ENCODE measurements around the gene PDGFD.

The PDGFD gene

DNA sequence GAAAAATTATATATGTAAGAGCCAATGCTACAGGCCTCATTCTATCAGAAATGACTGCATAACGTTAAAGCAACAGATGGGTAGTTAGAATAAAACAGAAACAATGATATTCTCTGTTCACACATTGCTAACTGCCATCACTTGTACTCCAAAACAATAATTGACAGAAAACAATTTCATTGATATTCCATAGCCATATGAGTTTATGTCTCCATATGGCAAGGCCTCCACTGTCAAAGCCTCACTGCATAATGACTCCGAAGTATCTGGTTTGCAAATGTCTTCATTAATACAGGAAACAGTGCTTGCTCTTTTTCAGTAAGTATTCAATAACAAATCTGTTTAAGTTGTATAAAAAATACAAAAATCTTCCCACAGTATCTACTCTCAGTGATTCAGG, 117.6 kb downstream of the PDGFD start:
- Histone ChIP-seq H4K20me1 (ENCODE audit: insufficient read depth, low read length) (no peaks in the 10 kb centered on the region), H3K27me3 (ENCODE audit: low read depth, low read length) (no peaks in the 10 kb centered on the region), H3K9ac (ENCODE audit: low read length) (no peak overlapping the region), H3K36me3 (replicated peaks; ENCODE audit: low read depth, low read length) (no peaks in the 10 kb centered on the region), H3K4me1 (ENCODE audit: low read length) (no peaks in the 10 kb centered on the region), H3K9me3 (ENCODE audit: insufficient read depth, low read length) (no peaks in the 10 kb centered on the region), H2AFZ (ENCODE audit: low read depth, low read length) (no peak overlapping the region), H3K79me2 (ENCODE audit: low read length) (no peaks in the 10 kb centered on the region), H3K4me3 (ENCODE audit: low read length) (no peak overlapping the region), H3K4me2 (ENCODE audit: low read length) (no peak overlapping the region), H3K27ac (ENCODE audit: low read length) (no peak overlapping the region)
- no peak for TF ChIP-seq EZH2phosphoT487 (IDR thresholded peaks at IDR 0.05; ENCODE audit: low read depth)
- TF ChIP-seq, protein P1, sequence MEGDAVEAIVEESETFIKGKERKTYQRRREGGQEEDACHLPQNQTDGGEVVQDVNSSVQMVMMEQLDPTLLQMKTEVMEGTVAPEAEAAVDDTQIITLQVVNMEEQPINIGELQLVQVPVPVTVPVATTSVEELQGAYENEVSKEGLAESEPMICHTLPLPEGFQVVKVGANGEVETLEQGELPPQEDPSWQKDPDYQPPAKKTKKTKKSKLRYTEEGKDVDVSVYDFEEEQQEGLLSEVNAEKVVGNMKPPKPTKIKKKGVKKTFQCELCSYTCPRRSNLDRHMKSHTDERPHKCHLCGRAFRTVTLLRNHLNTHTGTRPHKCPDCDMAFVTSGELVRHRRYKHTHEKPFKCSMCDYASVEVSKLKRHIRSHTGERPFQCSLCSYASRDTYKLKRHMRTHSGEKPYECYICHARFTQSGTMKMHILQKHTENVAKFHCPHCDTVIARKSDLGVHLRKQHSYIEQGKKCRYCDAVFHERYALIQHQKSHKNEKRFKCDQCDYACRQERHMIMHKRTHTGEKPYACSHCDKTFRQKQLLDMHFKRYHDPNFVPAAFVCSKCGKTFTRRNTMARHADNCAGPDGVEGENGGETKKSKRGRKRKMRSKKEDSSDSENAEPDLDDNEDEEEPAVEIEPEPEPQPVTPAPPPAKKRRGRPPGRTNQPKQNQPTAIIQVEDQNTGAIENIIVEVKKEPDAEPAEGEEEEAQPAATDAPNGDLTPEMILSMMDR (IDR thresholded peaks at IDR 0.05; ENCODE audit: low read depth, low read length) = no peak

DNA sequence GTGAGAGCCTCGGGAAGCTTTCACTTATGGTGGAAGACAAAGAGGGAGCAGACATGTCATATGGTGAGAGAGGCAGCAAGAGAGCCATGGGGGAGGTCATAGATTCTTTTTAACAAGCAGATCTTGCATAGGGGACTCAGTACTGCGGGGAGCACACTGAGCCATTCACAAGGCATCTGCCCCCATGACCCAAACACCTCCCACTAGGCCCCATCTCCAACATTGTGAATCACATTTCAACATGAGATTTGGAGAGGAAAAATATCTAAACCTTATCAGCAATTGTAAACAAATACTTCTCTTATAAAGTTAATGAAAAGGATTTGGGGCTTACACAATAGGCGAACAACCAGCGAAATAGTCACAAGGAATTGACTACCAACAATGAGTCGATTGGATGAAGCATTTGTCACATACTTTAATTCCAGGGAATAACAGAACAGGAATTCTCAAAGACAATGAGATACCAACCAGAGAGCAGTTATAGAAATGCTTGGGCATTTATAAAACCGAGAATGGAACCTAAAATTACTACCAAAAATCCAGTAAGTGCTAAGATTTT, 120.2 kb downstream of the PDGFD start:
- Histone ChIP-seq H2AFZ (ENCODE audit: low read depth, low read length) (no peak overlapping the region), H3K36me3 (replicated peaks; ENCODE audit: low read depth, low read length) (no peaks in the 10 kb centered on the region), H3K4me1 (ENCODE audit: low read length) (no peaks in the 10 kb centered on the region), H3K27me3 (ENCODE audit: low read depth, low read length) (no peaks in the 10 kb centered on the region), H3K9ac (ENCODE audit: low read length) (no peak overlapping the region), H3K9me3 (ENCODE audit: insufficient read depth, low read length) (no peaks in the 10 kb centered on the region), H3K27ac (ENCODE audit: low read length) (no peak overlapping the region), H3K79me2 (ENCODE audit: low read length) (no peaks in the 10 kb centered on the region), H3K4me2 (ENCODE audit: low read length) (no peak overlapping the region), H4K20me1 (ENCODE audit: insufficient read depth, low read length) (no peaks in the 10 kb centered on the region), H3K4me3 (ENCODE audit: low read length) (no peak overlapping the region)
- TF ChIP-seq, protein P1 (IDR thresholded peaks at IDR 0.05; ENCODE audit: low read depth, low read length) = no peak
- TF ChIP-seq EZH2phosphoT487 (IDR thresholded peaks at IDR 0.05; ENCODE audit: low read depth) = no peak

DNA sequence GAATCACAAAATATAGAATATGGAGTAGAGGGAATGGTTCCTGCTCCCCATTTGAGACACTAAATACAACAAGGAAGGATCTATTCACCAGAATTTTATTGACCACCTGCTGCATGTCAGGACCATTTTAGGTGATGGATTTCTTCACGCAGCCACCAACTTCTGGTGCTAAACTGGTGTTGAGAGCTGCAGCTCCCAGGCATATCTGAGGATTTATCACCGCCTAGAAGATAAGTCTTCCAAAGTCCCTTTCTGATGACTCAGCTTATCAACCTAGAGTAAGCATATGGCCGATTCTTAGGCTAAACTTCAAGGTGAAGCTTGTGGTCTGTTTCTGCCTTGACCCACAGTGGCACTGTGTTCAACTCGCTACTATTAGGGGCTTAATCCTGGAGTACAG, 120.8 kb downstream of the PDGFD start:
- TF ChIP-seq, protein P1 (IDR thresholded peaks at IDR 0.05; ENCODE audit: low read depth, low read length) = no peak
- no peak for TF ChIP-seq EZH2phosphoT487 (IDR thresholded peaks at IDR 0.05; ENCODE audit: low read depth)
- H3K4me1 ChIP-seq (ENCODE audit: low read length) = no peaks in the 10 kb centered on the region
- H3K9me3 ChIP-seq (ENCODE audit: insufficient read depth, low read length) = no peaks in the 10 kb centered on the region
- no peak overlapping the region for H3K9ac ChIP-seq (ENCODE audit: low read length)
- no peaks in the 10 kb centered on the region for H3K27me3 ChIP-seq (ENCODE audit: low read depth, low read length)
- no peaks in the 10 kb centered on the region for H4K20me1 ChIP-seq (ENCODE audit: insufficient read depth, low read length)
- H3K4me3 ChIP-seq (ENCODE audit: low read length) = no peak overlapping the region
- no peak overlapping the region for H2AFZ ChIP-seq (ENCODE audit: low read depth, low read length)
- H3K36me3 ChIP-seq (replicated peaks; ENCODE audit: low read depth, low read length) = no peaks in the 10 kb centered on the region
- no peak overlapping the region for H3K27ac ChIP-seq (ENCODE audit: low read length)
- no peak overlapping the region for H3K4me2 ChIP-seq (ENCODE audit: low read length)
- H3K79me2 ChIP-seq (ENCODE audit: low read length) = no peaks in the 10 kb centered on the region

DNA sequence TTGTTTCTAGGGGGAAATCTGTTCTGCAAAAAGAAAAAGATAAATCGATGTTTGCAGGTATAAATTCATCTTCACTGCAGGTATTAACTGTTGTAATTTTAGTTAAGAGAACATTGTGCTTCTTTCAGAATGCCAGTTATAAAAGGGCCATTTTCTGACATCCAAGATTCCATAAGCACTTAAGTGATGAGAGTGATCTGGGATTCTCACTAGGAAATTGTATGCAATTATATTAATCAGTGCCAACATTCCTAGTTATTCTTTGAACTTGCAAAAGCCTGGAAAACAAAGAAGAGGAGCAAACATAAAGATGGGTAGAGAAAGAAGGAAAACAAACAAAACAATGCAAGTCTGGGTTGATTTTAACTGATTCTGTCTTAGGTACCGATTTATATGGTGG, 122.2 kb downstream of the PDGFD start:
- no peak overlapping the region for H3K4me3 ChIP-seq (ENCODE audit: low read length)
- TF ChIP-seq EZH2phosphoT487 (IDR thresholded peaks at IDR 0.05; ENCODE audit: low read depth) = no peak
- TF ChIP-seq, protein P1 (IDR thresholded peaks at IDR 0.05; ENCODE audit: low read depth, low read length) = no peak
- no peaks in the 10 kb centered on the region for H4K20me1 ChIP-seq (ENCODE audit: insufficient read depth, low read length)
- no peak overlapping the region for H2AFZ ChIP-seq (ENCODE audit: low read depth, low read length)
- no peaks in the 10 kb centered on the region for H3K27me3 ChIP-seq (ENCODE audit: low read depth, low read length)
- H3K9me3 ChIP-seq (ENCODE audit: insufficient read depth, low read length) = no peaks in the 10 kb centered on the region
- no peak overlapping the region for H3K4me2 ChIP-seq (ENCODE audit: low read length)
- no peaks in the 10 kb centered on the region for H3K36me3 ChIP-seq (replicated peaks; ENCODE audit: low read depth, low read length)
- H3K27ac ChIP-seq (ENCODE audit: low read length) = no peak overlapping the region
- H3K79me2 ChIP-seq (ENCODE audit: low read length) = no peaks in the 10 kb centered on the region
- no peak overlapping the region for H3K9ac ChIP-seq (ENCODE audit: low read length)
- H3K4me1 ChIP-seq (ENCODE audit: low read length) = no peaks in the 10 kb centered on the region

Data from OCI-LY3 (cell line).